Skin of body (tissue), 3 donors: ENCODE data around the gene SERF1A. TPM values are rescaled to one million over a fixed set of nuclear protein-coding genes. Genes with fewer than 3 reads are reported as not detected.
"Not testable (repeated sequence)": the region's sequence is repeated elsewhere in the genome, so short reads cannot be mapped to it uniquely, and the experiment has no call there.

Experiments
- DNase-seq: peaks from one replicate; lab custom pipeline; 2025; lab: John Stamatoyannopoulos, UW
- small RNA-seq: library from RNA; depleted of rRNA; stranded (forward); fragments of <200 nt; gene quantifications from one replicate; pipeline ENCODE3, GENCODE V24; 2014; ENCODE audit warnings: low replicate concordance
- total RNA-seq: library from RNA; depleted of rRNA; stranded (reverse); fragments of >200 nt; gene quantifications from one replicate; pipeline ENCODE4 v1.2.3, GENCODE V29; 2014

SERF1A gene
- 5.6 TPM for total RNA-seq

DNA sequence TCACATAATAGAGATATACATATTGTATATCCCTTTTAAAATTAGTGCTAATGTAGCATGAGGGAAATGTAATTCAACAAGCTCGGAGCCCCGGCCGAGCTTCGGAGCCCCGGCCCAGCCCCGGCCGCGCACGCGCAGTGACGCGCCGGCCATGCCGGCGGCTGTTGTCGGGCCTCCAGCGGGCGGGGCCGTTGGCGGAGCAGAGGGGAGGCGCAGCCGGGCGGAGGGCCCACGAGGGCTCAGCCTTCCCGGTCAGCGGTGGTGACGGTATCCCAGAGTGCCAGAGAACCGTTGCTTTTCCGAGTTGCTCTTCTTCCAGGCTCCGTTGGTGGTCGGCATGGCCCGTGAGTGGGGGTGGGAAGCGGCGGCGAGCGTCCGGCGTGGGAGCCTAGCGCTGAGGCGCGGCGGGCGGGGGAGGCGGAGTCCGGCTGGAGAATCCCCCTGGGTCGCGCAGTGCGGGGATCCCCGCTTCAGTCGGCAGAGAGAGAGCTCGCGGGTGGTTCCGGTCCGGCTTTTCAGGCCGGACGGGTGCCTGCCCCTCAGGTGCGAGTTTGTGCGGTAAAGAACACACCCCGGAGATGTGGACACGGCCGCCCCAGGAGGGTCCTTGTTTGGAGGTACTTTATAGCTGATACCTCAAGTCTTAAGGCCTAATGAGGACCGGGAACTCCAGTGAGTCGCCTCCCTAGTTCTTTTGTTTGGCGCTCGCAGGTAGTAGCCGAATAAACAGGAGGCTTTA is at the start of gene SERF1A:
Gene SERF1A, plus strand, starts transcription at position 137 of the 739 bp plus-strand sequence. Its CDS starts 201 bp downstream, at position 338.
- DNase-seq: not testable (repeated sequence)

DNA sequence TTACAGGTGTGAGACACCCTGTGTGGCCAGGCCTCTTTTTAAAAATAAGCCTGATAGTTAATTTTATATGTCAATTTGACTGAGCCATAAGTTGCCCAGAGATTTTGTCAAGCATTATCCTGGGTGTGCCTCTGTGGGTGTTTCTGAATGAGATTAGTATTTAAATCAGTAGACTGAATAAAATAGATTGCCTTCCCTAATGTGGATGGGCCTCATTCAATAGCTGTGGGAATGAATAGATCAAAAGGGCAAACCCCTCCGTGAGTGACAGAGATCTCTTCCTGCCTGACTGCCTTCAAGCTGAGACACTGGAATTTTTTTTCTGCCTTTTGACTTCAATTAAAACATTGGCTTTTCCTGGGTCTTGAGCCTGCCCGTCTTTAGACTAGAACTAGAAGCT is 33.7 kb upstream of the SERF1A start:
- not testable (repeated sequence) for DNase-seq

DNA sequence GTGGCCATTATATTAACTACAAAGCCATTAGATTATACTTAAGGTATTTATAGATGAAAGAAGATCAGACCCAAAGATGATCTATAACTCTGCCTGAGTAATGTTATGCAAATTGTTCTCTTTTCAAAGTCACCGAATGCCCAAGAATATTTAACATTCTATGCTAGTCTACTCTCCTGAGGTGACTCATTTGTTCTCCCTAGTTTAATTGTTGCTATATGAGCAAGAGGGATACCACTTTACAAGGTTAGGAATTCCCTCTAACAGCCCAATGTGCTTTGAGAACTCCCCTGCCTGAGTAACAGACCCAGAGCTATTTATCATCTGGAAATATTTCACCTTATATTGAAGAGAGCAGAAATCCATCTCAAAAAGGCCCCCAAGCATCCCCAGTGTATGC is 29.8 kb upstream of the SERF1A start:
- not testable (repeated sequence) for DNase-seq

DNA sequence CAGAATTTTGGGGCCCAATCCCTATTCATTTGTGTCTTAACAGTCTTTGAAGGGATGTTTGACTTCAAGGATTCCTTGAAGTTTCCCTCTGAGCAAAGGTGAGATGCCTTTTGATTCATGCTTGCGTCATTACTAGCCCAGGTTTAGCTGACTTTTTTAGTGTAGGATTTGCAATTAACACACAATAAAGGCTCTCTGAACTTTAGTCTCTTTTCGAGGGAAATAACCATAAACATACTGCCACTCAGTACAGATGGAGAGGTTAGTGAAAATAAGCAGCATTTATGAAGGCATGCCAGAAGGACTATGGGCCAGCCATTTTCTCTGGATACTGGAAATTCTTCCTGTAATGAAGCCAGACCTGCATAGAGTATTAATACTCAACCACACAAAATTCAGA is 4.4 kb upstream of the SERF1A start:
- not testable (repeated sequence) for DNase-seq

DNA sequence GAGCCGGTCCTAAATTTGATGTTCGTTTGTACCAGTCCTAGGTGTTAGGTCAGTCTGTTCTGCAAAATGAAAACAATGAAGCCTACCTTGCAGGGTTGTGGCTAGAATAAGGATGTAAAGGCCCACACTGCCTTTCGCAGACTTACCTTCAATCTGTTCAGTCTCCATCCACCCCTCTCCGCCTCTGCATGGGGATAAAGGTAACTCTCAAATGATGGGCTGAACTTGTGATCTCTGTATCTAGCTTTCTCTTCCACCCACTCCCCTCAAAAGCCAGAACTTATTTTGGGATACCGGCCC is 753 bp downstream of the SERF1A start:
- not testable (repeated sequence) for DNase-seq

DNA sequence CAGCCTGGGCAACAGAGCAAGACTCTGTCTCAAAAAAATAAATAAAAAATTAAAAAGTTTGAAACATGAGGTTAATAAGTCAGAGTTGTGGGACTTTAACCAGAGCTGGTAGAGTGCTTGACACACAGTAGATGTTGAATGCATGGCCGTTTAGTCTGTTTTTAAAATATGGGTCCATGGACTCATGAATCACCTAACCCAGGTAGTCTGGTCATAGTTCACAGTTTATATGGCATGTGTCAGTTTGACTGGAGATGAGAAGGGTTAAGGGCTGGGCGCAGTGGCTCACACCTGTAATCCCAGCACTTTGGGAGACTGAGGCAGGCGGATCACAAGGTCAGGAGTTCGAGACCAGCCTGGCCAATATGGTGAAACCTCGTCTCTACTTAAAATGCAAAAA is 6.2 kb downstream of the SERF1A start:
- not testable (repeated sequence) for DNase-seq

DNA sequence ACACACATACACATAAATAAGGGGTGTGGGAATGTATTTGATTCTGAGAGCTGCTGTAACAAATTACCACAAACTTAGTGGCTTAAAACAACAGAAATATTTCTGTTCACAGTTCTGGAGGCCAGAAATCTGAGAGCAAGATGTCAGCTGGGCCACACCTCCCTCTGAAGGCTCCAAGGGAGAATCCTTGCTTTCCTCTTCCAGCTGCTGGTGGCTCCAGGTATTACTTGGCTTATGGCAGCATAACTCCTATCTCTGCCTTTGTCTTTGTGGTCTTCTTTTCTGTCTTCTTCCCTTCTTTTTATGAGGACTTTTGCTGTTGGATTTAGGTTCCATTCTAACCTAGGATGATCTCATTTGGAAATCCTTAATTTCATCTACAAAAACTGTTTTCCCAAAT is 16.4 kb downstream of the SERF1A start:
- not testable (repeated sequence) for DNase-seq

DNA sequence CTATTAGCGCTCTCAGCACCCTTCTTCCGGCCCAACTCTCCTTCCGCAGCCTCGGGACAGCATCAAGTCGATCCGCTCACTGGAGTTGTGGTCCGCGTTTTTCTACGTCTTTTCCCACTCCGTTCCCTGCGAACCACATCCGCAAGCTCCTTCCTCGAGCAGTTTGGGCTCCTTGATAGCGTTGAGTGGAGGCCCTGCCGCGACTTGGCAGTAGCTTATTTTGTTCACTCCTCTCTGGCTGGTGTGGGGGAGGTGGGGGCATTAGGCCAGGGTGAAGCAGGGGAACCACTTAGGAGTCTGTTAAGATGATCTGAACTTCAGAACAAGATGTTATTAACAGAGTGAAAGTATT is 24.7 kb downstream of the SERF1A start:
- not testable (repeated sequence) for DNase-seq

DNA sequence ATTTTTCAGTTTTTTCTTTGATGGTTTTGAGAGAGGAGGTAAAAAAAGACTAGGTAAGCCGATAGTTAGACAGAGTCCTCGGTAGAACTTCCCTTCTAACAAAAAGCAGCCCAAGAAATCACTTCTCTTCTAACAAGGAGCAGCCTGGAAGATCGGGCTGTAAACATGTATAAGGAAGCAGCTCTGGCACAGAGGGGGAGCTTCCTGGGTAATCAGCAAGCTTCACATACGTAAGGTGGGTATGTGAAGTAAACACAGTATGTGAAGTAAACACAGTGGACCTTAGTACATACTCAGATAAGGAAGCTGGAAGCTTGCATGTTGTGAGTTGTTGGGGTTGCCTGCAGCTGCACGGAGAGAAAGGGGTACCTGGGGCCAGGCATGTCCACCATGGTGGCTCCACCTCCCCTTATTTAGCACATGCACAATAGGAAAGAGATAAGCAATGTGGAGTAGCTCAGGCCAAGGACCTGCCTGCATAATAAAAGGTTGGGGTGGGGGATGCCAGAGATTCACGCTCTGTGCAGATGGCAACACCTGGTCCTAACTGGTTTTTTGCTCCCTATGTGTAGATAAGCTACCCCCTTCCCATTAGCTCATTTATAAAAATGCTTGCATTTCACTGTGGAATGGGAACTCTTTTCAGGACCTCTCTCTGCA is 31.4 kb downstream of the SERF1A start:
- DNase-seq: not testable (repeated sequence)

DNA sequence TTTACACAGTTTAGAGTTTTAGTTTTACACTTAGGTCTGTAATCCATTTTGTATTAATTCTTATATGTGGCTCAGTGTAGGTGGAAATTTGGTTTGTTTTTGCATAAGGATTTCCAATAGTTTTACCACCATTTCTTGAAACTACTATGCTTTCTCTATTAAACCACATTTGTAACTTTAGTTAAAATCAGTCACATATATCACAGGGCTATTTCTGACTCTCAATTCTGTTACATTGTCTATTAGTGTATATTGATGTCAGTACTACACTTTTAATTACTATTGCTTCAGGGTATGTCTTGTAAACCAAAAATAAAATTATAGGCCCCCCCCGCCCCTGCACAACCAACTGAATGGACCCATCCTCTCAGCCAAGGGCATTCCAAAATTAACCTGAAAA is 32.1 kb downstream of the SERF1A start:
- not testable (repeated sequence) for DNase-seq

DNA sequence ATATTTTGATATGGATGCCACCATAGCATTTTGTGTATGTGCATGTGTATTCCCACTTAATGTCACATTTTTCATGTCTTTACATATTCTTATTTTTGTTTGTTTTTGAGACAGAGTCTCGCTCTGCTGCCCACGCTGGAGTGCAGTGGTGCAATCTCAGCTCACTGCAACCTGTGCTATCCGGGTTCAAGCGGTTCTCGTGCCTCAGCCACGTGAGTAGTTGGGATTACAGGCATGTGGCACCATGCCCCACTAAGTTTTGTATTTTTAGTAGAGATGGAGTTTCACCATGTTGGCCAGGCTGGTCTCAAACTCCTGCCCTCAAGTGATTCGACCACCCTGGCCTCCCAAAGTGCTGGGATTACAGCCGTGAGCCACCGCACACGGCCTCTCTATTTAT is 52.6 kb downstream of the SERF1A start:
- DNase-seq: not testable (repeated sequence)

Small RNAs within 50 kb of the gene (small RNA-seq; reads per million reads assigned to genes)
- gene CDH12P1: not detected

Other genes starting within 250 kb of the SERF1A start
- 47.9 TPM for gene SMN1, start 24.4 kb downstream of the SERF1A start, total RNA-seq
- 21.3 TPM for gene NAIP, start 124.7 kb downstream of the SERF1A start, total RNA-seq
- 36.7 TPM for gene GTF2H2, start 167.0 kb downstream of the SERF1A start, total RNA-seq